Fibroblast of lung (primary cell): ENCODE data around the gene TRIM14. TPM values are rescaled to one million over a fixed set of nuclear protein-coding genes. Genes with fewer than 3 reads are reported as not detected.

ENCODE experiments used
- DNase-seq, 2 donors: peaks; one replicate each; pipeline versions ENCODE4 v3.0.0 to v3.0.0-alpha.2; 2010; ENCODE audit warnings: low read depth in 2 of 2
- H2AFZ ChIP-seq: 2 replicates; pipeline ENCODE4 v1.5.1; 2012; ENCODE audit warnings: low read length, control low read depth, inconsistent platforms
- H3K27ac ChIP-seq: 2 replicates; pipeline ENCODE4 v1.5.1; 2011; ENCODE audit warnings: low read length, control low read depth; ENCODE audit not compliant: insufficient read depth
- H3K27me3 ChIP-seq: 2 replicates; pipeline ENCODE4 v1.5.1; 2011; ENCODE audit warnings: mild to moderate bottlenecking, low read length; ENCODE audit not compliant: control insufficient read depth, insufficient read depth
- H3K36me3 ChIP-seq: 2 replicates; pipeline ENCODE4 v1.5.1; 2011; ENCODE audit warnings: low read length; ENCODE audit not compliant: control insufficient read depth, insufficient read depth
- H3K4me1 ChIP-seq: 2 replicates; pipeline ENCODE4 v1.5.1; 2011; ENCODE audit warnings: low read length; ENCODE audit not compliant: control insufficient read depth, insufficient read depth; ENCODE audit errors: extremely low read depth
- H3K4me2 ChIP-seq: 2 replicates; pipeline ENCODE4 v1.5.1; 2011; ENCODE audit warnings: low read length, control low read depth; ENCODE audit not compliant: insufficient read depth; ENCODE audit errors: extremely low read depth
- H3K4me3 ChIP-seq, 4 experiments: fragments of 200-600 bp in 1 of 4; sonication (generic) in 1 of 4; replicated peaks in 1 of 4; 2 replicates each; pipeline ENCODE4 v1.5.1; 2011 to 2016; ENCODE audit warnings: low read length in 4 of 4, low read depth in 3 of 4, mild to moderate bottlenecking in 3 of 4, control low read depth in 2 of 4, inconsistent platforms in 1 of 4, mixed read lengths in 1 of 4; ENCODE audit not compliant: insufficient read depth in 1 of 4; ENCODE audit errors: control extremely low read depth in 1 of 4
- H3K79me2 ChIP-seq: 2 replicates; pipeline ENCODE4 v1.5.1; 2012; ENCODE audit warnings: mild to moderate bottlenecking, low read length, inconsistent platforms; ENCODE audit not compliant: control insufficient read depth, insufficient read depth
- H3K9ac ChIP-seq: 2 replicates; pipeline ENCODE4 v1.5.1; 2011; ENCODE audit warnings: mild to moderate bottlenecking, low read length, control low read depth; ENCODE audit not compliant: insufficient read depth
- H3K9me3 ChIP-seq: 2 replicates; pipeline ENCODE4 v1.5.1; 2012; ENCODE audit warnings: low read depth, low read length; ENCODE audit not compliant: control insufficient read depth, insufficient read depth
- H4K20me1 ChIP-seq: 2 replicates; pipeline ENCODE4 v1.5.1; 2011; ENCODE audit warnings: low read length; ENCODE audit not compliant: control insufficient read depth, insufficient read depth; ENCODE audit errors: extremely low read depth
- EZH2 ChIP-seq: IDR thresholded peaks from 2 replicates; pipeline ENCODE4 v1.5.1; 2012; ENCODE audit warnings: low read length, control low read depth, mild to moderate bottlenecking; ENCODE audit errors: missing control alignments
- polyA plus RNA-seq, 2 donors: library from polyadenylated mRNA; depleted of rRNA in 1 of 2; stranded (reverse) in 1 of 2; unstranded in 1 of 2; fragments of >200 nt; gene quantifications; 2 replicates each; pipeline ENCODE4 v1.2.1, GENCODE V29; 2011 to 2012; ENCODE audit warnings: missing spikeins in 1 of 2
- total RNA-seq: library from RNA; depleted of rRNA; stranded (reverse); fragments of >200 nt; gene quantifications from 2 replicates; pipeline ENCODE4 v1.2.1, GENCODE V29; 2014
- TF ChIP-seq, protein P1 (sequence below), 2 donors: IDR thresholded peaks in 1 of 2; conservative IDR thresholded peaks in 1 of 2; 1 replicate in 1 of 2; 2 replicates in 1 of 2; pipeline ENCODE4 v1.5.1; 2011 to 2012; ENCODE audit warnings: low read length in 2 of 2, control low read depth in 1 of 2, inconsistent platforms in 1 of 2, low read depth in 1 of 2, mild to moderate bottlenecking in 1 of 2

TRIM14 gene
- total and polyA plus RNA-seq, 2 donors (not counting 1 experiment from before 2014, with no cell fraction given): 7.8 to 8.6 TPM

DNA sequence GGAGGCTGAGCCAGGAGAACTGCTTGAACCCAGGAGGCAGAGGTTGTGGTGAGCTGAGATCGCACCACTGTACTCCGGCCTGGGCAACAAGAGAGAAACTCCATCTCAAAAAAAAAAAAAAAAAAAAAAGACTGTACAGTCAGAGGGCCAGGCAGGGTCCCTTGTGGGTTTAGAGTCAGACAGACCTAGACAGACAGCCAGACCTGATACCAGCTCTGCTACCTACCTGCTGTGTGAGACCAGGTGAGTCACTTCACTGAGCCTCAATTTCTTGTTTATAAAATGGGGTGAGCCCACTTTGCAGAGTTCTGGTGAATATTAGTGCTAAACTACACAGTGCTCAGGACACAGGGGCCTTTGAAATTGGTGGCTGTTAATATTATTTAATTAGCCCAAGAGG, 19.7 kb downstream of the TRIM14 start:
- no peaks in the 10 kb centered on the region for H3K27me3 ChIP-seq
- TF ChIP-seq EZH2: no peak
- TF ChIP-seq, protein P1, sequence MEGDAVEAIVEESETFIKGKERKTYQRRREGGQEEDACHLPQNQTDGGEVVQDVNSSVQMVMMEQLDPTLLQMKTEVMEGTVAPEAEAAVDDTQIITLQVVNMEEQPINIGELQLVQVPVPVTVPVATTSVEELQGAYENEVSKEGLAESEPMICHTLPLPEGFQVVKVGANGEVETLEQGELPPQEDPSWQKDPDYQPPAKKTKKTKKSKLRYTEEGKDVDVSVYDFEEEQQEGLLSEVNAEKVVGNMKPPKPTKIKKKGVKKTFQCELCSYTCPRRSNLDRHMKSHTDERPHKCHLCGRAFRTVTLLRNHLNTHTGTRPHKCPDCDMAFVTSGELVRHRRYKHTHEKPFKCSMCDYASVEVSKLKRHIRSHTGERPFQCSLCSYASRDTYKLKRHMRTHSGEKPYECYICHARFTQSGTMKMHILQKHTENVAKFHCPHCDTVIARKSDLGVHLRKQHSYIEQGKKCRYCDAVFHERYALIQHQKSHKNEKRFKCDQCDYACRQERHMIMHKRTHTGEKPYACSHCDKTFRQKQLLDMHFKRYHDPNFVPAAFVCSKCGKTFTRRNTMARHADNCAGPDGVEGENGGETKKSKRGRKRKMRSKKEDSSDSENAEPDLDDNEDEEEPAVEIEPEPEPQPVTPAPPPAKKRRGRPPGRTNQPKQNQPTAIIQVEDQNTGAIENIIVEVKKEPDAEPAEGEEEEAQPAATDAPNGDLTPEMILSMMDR (conservative IDR thresholded peaks at IDR 0.05 in 1 of 2, IDR thresholded peaks at IDR 0.05 in 1 of 2; ENCODE audit: low read depth in 1 of 2, low read length in 2 of 2): no peak
- H3K79me2 ChIP-seq: no peaks in the 10 kb centered on the region
- H3K9me3 ChIP-seq: no peaks in the 10 kb centered on the region
- H3K27ac ChIP-seq: no peak overlapping the region
- no peak overlapping the region for H3K4me3 ChIP-seq
- no peaks in the 10 kb centered on the region for H3K4me1 ChIP-seq
- H3K9ac ChIP-seq: no peak overlapping the region
- no peak overlapping the region for H3K4me2 ChIP-seq
- H2AFZ ChIP-seq: no peak overlapping the region
- no peak for DNase-seq
- no peaks in the 10 kb centered on the region for H4K20me1 ChIP-seq
- H3K36me3 ChIP-seq: no peaks in the 10 kb centered on the region

DNA sequence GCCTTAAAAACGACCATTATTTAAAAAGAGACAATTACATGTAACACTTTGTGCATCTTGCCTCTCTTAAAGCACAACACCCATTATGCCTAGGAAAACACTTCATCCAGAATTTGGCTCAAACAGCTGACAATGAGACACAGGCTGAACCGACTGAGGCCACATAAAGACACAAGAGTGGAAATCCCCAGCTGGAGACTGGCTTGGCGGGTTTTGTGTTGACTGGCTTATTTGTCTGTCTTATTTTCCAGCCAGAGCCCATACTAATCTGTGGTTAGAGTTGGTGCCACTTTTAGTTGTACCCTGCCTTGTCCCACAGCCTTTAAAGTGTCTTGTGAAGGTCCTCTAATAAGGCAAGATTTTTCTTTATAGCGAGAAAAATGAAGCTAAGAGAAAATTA, 21.2 kb downstream of the TRIM14 start:
- DNase-seq: no peak
- TF ChIP-seq, protein P1 (conservative IDR thresholded peaks at IDR 0.05 in 1 of 2, IDR thresholded peaks at IDR 0.05 in 1 of 2; ENCODE audit: low read depth in 1 of 2, low read length in 2 of 2): no peak
- TF ChIP-seq EZH2: no peak
- Histone ChIP-seq H2AFZ (no peak overlapping the region), H3K4me2 (no peak overlapping the region), H3K9me3 (no peaks in the 10 kb centered on the region), H3K27me3 (no peaks in the 10 kb centered on the region), H3K36me3 (no peaks in the 10 kb centered on the region), H3K9ac (no peak overlapping the region), H3K4me1 (no peaks in the 10 kb centered on the region), H4K20me1 (no peaks in the 10 kb centered on the region), H3K79me2 (no peaks in the 10 kb centered on the region), H3K27ac (no peak overlapping the region), H3K4me3 (no peak overlapping the region)

DNA sequence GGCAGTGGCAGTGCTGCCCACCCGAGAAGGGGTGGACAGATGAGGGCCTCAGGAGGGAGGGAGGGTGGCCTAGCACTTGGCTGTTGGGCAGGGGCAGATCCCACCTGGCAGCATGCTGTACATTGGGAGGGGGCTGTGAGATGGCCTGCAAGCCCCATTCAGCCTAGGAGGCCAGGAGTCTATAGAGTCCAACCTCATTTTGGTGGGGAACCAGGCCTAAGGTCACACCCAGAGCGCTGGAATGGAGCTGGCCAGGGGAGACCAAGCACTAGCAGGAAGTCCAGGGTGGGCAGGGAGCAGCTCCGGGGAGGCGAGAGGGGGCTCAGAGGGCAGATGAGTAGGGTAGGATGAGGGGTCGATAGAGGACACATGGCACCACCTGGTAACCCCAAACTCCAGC, 22.9 kb downstream of the TRIM14 start:
- no peaks in the 10 kb centered on the region for H3K27me3 ChIP-seq
- H3K27ac ChIP-seq: no peak overlapping the region
- TF ChIP-seq, protein P1 (conservative IDR thresholded peaks at IDR 0.05 in 1 of 2, IDR thresholded peaks at IDR 0.05 in 1 of 2; ENCODE audit: low read depth in 1 of 2, low read length in 2 of 2): no peak
- no peak for TF ChIP-seq EZH2
- no peak overlapping the region for H3K4me2 ChIP-seq
- no peaks in the 10 kb centered on the region for H3K9me3 ChIP-seq
- no peaks in the 10 kb centered on the region for H3K79me2 ChIP-seq
- H3K36me3 ChIP-seq: no peaks in the 10 kb centered on the region
- no peak overlapping the region for H3K9ac ChIP-seq
- H4K20me1 ChIP-seq: no peaks in the 10 kb centered on the region
- no peak overlapping the region for H3K4me3 ChIP-seq
- H2AFZ ChIP-seq: no peak overlapping the region
- no peaks in the 10 kb centered on the region for H3K4me1 ChIP-seq
- no peak for DNase-seq
